Endothelial cell of umbilical vein (primary cell): ENCODE results near the gene OSBPL6. TPM values are rescaled to one million over a fixed set of nuclear protein-coding genes. Genes with fewer than 3 reads are reported as not detected.

Experiments used
- BruUV-seq: library from RNA; stranded (reverse); fragments of 400-500 nt; replicated peaks from 2 replicates; lab custom pipeline; 2021; lab: Mats Ljungman, UMichigan
- CTCF ChIA-PET: fragments of 300-600, 350-600 bp; sonication (Branson Sonifier 250); formaldehyde crosslinking; loops from one replicate; lab custom pipeline; 2021; ENCODE audit warnings: antibody characterized with exemption, inconsistent platforms; lab: Charles Lee
- POLR2A ChIA-PET: fragments of 300-600, 350-600 bp; sonication (Branson Sonifier 250); formaldehyde crosslinking; loops from one replicate; lab custom pipeline; 2021; ENCODE audit warnings: antibody characterized with exemption, inconsistent platforms; lab: Charles Lee
- DNase-seq: peaks from one replicate; pipeline ENCODE4 v3.0.0-alpha.2; 2011; ENCODE audit warnings: low read depth, low spot score
- FAIRE-seq: peaks from 2 replicates; lab custom pipeline; 2011; peaks lifted over from hg19 to GRCh38; lab: Jason Lieb, UNC
- H2AFZ ChIP-seq: 2 replicates; pipeline ENCODE4 v1.6.0; 2012; ENCODE audit warnings: low read depth, low read length, control low read depth, inconsistent platforms
- H3K27ac ChIP-seq: 2 replicates; pipeline ENCODE4 v1.5.1; 2011; ENCODE audit warnings: low read depth, mild to moderate bottlenecking, control low read depth, low read length, moderate library complexity; ENCODE audit not compliant: insufficient read depth
- H3K27me3 ChIP-seq, 2 experiments: 2 replicates each; pipeline versions ENCODE4 v1.6.0 to v1.6.1; 2011; ENCODE audit warnings: low read length in 2 of 2, mixed read lengths in 1 of 2; ENCODE audit not compliant: control insufficient read depth in 2 of 2, insufficient read depth in 2 of 2
- H3K36me3 ChIP-seq, 2 experiments: 2 replicates in 1 of 2; 3 replicates in 1 of 2; pipeline ENCODE4 v1.5.1; 2011; ENCODE audit warnings: low read length in 2 of 2, mild to moderate bottlenecking in 1 of 2, moderate library complexity in 1 of 2; ENCODE audit not compliant: control insufficient read depth in 2 of 2, insufficient read depth in 2 of 2; ENCODE audit errors: extremely low read depth in 1 of 2
- H3K4me1 ChIP-seq: 3 replicates; pipeline ENCODE4 v1.5.1; 2011; ENCODE audit warnings: mild to moderate bottlenecking, low read length; ENCODE audit not compliant: control insufficient read depth, insufficient read depth; ENCODE audit errors: extremely low read depth
- H3K4me2 ChIP-seq: 2 replicates; pipeline ENCODE4 v1.6.1; 2011; ENCODE audit warnings: low read length, control low read depth, mixed read lengths; ENCODE audit not compliant: insufficient read depth
- H3K4me3 ChIP-seq, 3 experiments: fragments of 200-600 bp in 1 of 3; sonication (generic), shearing (Covaris generic) in 1 of 3; replicated peaks in 1 of 3; 2 replicates each; pipeline ENCODE4 v1.5.1; 2011 to 2016; ENCODE audit warnings: control low read depth in 3 of 3, low read length in 3 of 3, mild to moderate bottlenecking in 2 of 3, inconsistent platforms in 1 of 3, low read depth in 1 of 3, moderate library complexity in 1 of 3; ENCODE audit not compliant: insufficient read depth in 1 of 3
- H3K79me2 ChIP-seq: 2 replicates; pipeline ENCODE4 v1.6.0; 2012; ENCODE audit warnings: low read length, inconsistent platforms; ENCODE audit not compliant: control insufficient read depth, insufficient read depth
- H3K9ac ChIP-seq: replicated peaks from 2 replicates; pipeline ENCODE3; 2011; ENCODE audit warnings: low read length, control low read depth; ENCODE audit not compliant: insufficient read depth; ENCODE audit errors: extremely low read depth
- H3K9me1 ChIP-seq: replicated peaks from 3 replicates; pipeline ENCODE4 v1.6.0; 2011; ENCODE audit warnings: mild to moderate bottlenecking, low read length; ENCODE audit not compliant: control insufficient read depth, insufficient read depth; ENCODE audit errors: extremely low read depth
- H3K9me3 ChIP-seq: replicated peaks from 2 replicates; pipeline ENCODE4 v1.5.1; 2012; ENCODE audit warnings: low read length, inconsistent platforms; ENCODE audit not compliant: control insufficient read depth, insufficient read depth
- H4K20me1 ChIP-seq: replicated peaks from 2 replicates; pipeline ENCODE3; 2011; ENCODE audit warnings: mild to moderate bottlenecking, low read length; ENCODE audit not compliant: control insufficient read depth, insufficient read depth; ENCODE audit errors: extremely low read depth
- CTCF ChIP-seq, 2 donors: IDR thresholded peaks; 1 replicate in 1 of 2; 2 replicates in 1 of 2; pipeline ENCODE4 v1.5.1; 2011; ENCODE audit warnings: low read length in 2 of 2, mild to moderate bottlenecking in 2 of 2, moderate library complexity in 2 of 2, control low read depth in 1 of 2, inconsistent platforms in 1 of 2, low read depth in 1 of 2; ENCODE audit not compliant: insufficient read depth in 1 of 2; ENCODE audit errors: extremely low read depth in 1 of 2
- EZH2 ChIP-seq: IDR thresholded peaks from 2 replicates; pipeline ENCODE4 v1.6.1; 2012; ENCODE audit warnings: borderline replicate concordance, low read depth, mild to moderate bottlenecking, moderate library complexity, low read length, inconsistent platforms; ENCODE audit not compliant: severe bottlenecking
- FOS ChIP-seq: IDR thresholded peaks from 2 replicates; pipeline ENCODE4 v1.6.1; 2011; ENCODE audit warnings: mild to moderate bottlenecking, low read length, moderate library complexity, borderline replicate concordance; ENCODE audit not compliant: insufficient read depth
- GATA2 ChIP-seq: IDR thresholded peaks from 2 replicates; pipeline ENCODE4 v1.7.0; 2011; ENCODE audit warnings: low read depth, mild to moderate bottlenecking, moderate library complexity, mixed read lengths, low read length; ENCODE audit not compliant: insufficient read length, insufficient read depth
- JUN ChIP-seq: IDR thresholded peaks from 2 replicates; pipeline ENCODE4 v1.6.1; 2011; ENCODE audit warnings: borderline replicate concordance, low read depth; ENCODE audit not compliant: insufficient read length, insufficient read depth
- MYC ChIP-seq: IDR thresholded peaks from one replicate; pipeline ENCODE4 v1.6.1; 2011; ENCODE audit warnings: mild to moderate bottlenecking, low read depth, low read length
- POLR2A ChIP-seq: IDR thresholded peaks from 2 replicates; pipeline ENCODE4 v1.6.1; 2012; ENCODE audit warnings: low read depth, mild to moderate bottlenecking, control low read depth, low read length
- POLR2AphosphoS5 ChIP-seq: IDR thresholded peaks from 2 replicates; pipeline ENCODE4 v1.6.1; 2012; ENCODE audit warnings: low read depth, mild to moderate bottlenecking, control low read depth, low read length, moderate library complexity; ENCODE audit not compliant: insufficient read depth
- dilution Hi-C: fragments of 300-500 bp; cut with MboI; formaldehyde crosslinking; loops from one replicate; pipeline ENCODE4 v1.15.0; 2019; ENCODE audit warnings: low sequenced_read_pairs; ENCODE audit not compliant: extremely low pct_ligation_motif_present
- intact Hi-C: fragments of 100-400 bp; cut with micrococcal nuclease; formaldehyde crosslinking; loops from one replicate; pipeline ENCODE4 v1.10.0; 2022
- polyA plus RNA-seq, 4 experiments: library from polyadenylated mRNA; depleted of rRNA in 3 of 4; stranded (reverse) in 3 of 4; unstranded in 1 of 4; fragments of >200 nt; gene quantifications; 2 replicates each; pipeline versions ENCODE4 v1.2.1 to v1.2.3, GENCODE V29; 2011 to 2012; ENCODE audit warnings: missing spikeins in 1 of 4
- total RNA-seq: library from RNA; stranded (reverse); gene quantifications from 2 replicates; pipeline ENCODE4 v1.2.3, GENCODE V29; 2021
- TF ChIP-seq, protein P1 (sequence below): IDR thresholded peaks from 2 replicates; pipeline ENCODE4 v1.6.1; 2011; ENCODE audit not compliant: insufficient read depth, insufficient read length

The OSBPL6 gene
- total and polyA plus RNA-seq, 2 donors (not counting 3 experiments of a cell fraction or from before 2014, with no cell fraction given) = 1.5 to 2.3 TPM

DNA sequence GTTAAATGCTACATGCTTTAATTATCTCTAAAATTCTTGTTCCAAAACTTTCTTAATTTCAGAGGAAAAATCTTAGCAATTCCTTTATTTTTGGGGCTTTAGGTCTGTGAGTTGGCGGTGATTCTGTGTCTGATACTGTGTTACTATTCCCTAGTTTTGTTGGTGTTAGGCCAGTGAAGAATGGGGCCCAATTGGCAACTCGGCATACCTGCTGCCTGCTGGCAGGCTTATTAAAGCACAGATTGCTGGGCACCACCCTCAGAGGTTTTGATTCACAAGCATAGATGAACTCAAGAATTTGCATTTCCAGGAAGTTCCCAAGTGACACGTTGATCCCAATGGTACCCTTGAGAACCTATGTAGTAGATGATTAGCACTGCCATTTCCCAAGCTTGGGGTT is 101.6 kb downstream of the OSBPL6 start:
- no peaks in the 10 kb centered on the region for H3K9me3 ChIP-seq
- H3K4me1 ChIP-seq = peaks cover 28% of the 10 kb centered on the region
- CTCF ChIA-PET = interaction anchor here (2.1 kb wide), 1 partner anchor 11 kb away, joined by 6 read pairs; no protein-coding TSS in a partner anchor
- H3K4me3 ChIP-seq = no peak overlapping the region
- H4K20me1 ChIP-seq = no peaks in the 10 kb centered on the region
- TF ChIP-seq POLR2AphosphoS5 = no peak
- TF ChIP-seq, protein P1, sequence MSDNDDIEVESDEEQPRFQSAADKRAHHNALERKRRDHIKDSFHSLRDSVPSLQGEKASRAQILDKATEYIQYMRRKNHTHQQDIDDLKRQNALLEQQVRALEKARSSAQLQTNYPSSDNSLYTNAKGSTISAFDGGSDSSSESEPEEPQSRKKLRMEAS = no peak
- no peak for TF ChIP-seq EZH2
- TF ChIP-seq GATA2 = no peak
- no peak for TF ChIP-seq CTCF (IDR thresholded peaks at IDR 0.05; ENCODE audit: extremely low read depth in 1 of 2, insufficient read depth in 1 of 2, low read depth in 1 of 2, low read length in 2 of 2)
- TF ChIP-seq JUN = no peak
- TF ChIP-seq POLR2A = no peak
- no peak for TF ChIP-seq FOS
- TF ChIP-seq MYC = no peak
- H3K79me2 ChIP-seq = no peaks in the 10 kb centered on the region
- H3K27ac ChIP-seq = no peak overlapping the region
- H3K9ac ChIP-seq = no peak overlapping the region
- no peaks in the 10 kb centered on the region for H3K9me1 ChIP-seq
- POLR2A ChIA-PET = no interaction called here
- no peak overlapping the region for H3K4me2 ChIP-seq
- intact Hi-C loops (loop anchor here (5.0 kb wide), 2 partner anchors 164 to 184 kb away; partner anchors contain the start of gene RBM45), dilution Hi-C loops (no loop called here)
- no peaks in the 10 kb centered on the region for H3K36me3 ChIP-seq
- no peak for FAIRE-seq
- DNase-seq = no peak
- no peak overlapping the region for H2AFZ ChIP-seq
- H3K27me3 ChIP-seq = no peaks in the 10 kb centered on the region
- BruUV-seq = no TSS peak
